ENCODE data around the gene PRSS3.
"Not testable (repeated sequence)": the region's sequence is repeated elsewhere in the genome, so short reads cannot be mapped to it uniquely, and the experiment has no call there.

PRSS3 gene

DNA sequence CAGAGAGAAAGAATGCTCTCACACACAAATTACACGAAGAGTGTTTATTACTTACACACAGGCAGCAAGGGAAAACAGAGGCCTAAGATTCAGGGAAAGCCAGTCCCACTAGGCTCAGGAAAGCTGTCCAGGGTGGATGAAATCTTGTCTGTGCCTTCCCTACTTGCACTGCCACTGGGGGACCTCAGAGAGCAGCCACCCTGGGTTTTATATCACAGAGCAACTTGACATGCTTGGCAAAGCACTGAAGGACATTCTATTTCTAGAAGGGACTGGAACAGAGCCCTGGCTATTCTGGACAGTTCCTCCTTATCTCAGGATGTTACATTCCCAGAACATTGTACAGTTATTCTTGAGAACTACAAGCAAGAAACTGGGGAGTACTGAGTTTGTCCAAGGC is 7.5 kb upstream of the PRSS3 start:
- no peak for DNase-seq

DNA sequence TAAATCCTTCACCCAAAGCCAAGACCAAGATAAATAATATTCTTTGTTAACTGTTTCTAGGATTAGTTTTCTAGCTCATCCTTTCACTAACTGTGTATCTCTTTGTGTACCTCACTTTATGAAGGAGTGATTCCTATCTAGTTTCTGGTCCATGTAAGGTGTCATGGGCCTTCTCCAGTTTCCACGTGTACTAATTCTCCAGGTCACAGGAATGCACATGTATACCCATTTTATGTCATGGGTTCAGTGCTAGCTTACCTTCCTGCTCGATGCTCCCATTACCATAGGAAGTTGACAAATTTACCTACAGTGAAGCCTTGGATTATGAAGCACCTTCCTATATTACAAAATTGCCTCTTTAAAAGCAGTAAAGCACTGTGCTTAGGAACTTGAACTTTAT is 5.9 kb upstream of the PRSS3 start:
- not testable (repeated sequence) for DNase-seq

DNA sequence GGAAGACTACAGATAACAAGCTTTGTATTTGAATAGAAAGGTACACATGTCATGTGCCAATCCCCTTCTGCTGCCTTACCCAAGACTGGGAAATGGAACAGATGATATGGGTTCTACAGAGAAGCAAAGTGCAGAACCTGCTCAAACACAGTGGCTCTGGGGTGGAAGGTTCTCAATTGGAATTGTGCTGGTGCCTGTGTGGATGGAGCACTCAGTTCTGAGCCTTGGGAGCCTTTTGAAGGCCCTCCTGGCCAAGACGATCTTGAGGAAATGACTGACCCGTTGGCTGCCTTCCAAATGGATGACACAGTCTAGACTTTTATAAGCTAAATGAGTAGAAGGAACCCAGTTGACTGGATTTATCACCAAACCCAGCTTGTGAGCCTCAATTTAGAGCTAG is 4.2 kb upstream of the PRSS3 start:
- no peak for DNase-seq

DNA sequence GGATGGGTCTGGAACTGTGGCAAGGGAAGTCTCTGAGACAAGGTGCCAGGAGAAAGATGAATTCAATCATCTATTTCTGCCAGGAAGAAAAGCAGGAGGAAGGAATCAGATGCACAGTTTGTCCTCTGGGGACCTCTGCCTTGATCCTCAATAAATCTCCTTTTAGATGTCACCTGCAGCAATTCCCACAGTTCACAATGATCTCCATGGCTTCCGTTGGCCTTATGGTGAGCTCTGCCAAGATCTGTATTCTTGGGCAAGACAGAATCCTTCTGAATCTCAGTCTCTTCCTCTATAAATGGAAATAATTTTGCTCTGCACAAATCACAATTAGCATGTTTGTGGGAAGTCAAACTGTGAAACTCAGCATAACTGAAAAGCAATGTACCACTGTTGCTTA is 1.9 kb upstream of the PRSS3 start:
- DNase-seq = not testable (repeated sequence)

DNA sequence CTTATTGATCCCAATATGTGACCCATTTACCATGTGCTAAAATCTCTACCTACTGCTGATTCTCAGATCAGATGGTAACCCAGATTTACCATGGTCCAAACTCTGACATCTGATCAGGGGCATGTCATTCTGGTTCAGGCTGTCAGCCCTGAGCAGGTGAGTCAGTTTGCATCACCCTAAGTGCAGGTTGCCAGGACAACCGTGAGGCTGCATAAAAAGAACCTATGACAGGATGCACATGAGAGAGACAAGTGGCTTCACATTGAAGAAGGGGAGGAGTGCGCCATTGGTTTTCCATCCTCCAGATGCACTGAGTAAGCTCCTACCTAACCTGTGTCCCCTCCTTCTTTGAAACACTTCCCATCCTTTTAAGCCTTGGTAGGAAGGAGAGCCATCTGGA is 801 bp upstream of the PRSS3 start:
- no peak for DNase-seq

DNA sequence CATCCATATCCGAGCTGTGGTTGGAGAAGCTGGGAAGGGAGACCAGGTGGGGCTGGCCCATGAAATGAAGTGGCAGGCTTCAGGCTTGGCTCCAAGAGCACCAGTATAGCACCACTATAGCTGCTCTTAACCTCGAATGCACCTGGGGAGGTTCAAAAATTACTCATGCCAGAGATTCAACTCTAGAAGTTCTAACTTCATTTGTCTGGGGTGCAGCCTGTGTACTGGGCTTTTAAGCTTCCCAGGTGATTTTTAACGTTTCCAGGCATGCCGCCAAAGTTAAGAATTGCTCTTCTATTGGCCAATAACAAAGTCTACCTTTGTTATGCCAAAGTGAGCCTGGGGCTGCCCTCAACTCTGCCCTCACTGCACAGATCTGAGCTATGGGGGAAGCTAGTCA is 458 bp downstream of the PRSS3 start:
- DNase-seq = no peak

DNA sequence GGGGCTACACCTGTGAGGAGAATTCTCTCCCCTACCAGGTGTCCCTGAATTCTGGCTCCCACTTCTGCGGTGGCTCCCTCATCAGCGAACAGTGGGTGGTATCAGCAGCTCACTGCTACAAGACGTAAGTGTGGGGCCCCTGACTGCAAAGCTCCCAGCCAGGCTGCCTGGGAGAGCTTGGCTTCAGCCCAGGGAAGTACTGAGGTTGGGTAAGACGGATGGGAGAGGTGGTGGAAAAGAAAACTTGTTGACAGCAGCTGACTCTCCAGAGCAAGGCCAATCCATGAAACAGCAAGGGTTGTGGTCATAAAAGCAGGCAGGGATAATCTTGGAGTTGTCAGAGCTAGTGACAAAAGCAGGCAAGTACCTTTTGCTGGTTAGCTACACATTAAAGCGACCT is 1.3 kb downstream of the PRSS3 start:
- DNase-seq = not testable (repeated sequence)

DNA sequence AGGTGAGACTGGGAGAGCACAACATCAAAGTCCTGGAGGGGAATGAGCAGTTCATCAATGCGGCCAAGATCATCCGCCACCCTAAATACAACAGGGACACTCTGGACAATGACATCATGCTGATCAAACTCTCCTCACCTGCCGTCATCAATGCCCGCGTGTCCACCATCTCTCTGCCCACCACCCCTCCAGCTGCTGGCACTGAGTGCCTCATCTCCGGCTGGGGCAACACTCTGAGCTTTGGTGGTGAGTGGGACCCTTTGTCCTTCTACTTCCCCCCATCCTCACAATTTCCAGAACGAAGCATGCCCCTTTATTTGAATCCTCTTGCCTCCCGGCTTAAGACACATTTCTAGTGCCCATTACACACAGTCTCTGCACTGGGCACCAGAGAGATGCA is 2.5 kb downstream of the PRSS3 start:
- DNase-seq = no peak

DNA sequence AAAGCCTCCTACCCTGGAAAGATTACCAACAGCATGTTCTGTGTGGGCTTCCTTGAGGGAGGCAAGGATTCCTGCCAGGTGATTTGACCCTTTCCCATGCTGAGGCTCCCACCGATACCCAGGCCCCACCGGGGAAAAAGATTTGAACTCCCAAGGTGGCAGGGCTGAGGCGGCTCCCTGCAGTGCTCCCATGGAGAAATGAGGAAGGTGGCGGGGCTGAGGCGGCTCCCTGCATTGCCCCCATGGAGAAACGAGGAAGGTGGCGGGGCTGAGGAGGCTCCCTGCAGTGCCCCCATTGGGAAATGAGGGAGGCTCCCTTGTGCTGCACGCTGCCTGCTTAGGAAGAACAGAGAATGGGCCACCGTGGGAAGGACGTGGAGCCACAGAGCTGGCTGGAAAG is 3.2 kb downstream of the PRSS3 start:
- DNase-seq = no peak

DNA sequence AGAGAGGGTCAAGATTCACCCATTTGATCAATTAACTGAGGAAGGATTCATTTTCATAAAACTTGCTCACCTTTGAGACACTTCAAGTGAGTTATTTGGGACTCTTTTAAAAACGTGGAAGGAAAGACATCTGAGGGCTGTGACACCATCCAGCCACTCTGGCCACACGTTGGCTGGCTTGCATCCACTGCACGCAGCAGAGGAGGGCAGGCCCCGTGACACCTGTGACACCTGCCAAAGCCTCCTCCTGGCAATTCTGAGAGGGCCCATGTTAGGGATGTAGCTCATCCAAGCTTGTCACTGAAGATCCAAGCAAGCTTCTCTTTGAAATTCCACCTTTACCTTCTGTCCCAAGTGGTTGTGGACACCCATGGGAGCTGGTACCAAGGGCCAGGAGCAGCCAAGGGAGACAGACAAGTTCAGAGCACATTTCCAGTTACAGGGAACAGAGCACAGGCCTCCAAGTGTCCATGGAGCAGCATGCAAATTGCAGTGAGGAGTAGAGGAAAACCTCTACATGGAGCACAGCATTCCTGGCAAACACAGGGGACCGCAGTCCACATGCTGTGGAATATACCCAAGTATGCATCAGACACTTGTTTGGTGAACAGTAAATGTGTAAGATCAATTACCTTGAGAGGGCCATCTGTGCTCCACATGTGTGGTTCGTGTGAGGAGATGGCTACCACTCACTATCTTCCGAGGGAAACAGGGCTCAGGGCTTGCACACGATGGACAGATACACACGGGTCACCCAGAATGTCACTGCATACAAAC is 4.8 kb downstream of the PRSS3 start:
- no peak for DNase-seq

DNA sequence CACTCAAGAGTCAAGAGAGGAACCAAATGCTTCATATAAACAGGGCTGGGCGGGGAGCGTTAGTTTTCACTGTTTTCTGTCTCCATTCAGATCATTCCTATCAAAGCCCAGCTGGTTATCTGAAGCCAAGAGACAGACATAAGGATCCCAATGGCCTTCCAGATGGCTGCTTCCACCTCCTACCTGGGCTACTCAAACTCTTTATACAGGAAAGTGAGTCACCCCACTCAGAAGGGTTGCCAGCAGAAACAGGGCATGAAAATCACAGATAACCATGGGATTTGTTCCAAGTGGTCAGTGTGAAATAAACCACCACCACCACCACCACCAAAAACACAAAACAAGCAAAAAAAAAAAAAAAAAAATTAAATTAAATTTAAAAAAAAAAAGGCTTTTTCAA is 5.5 kb downstream of the PRSS3 start:
- no peak for DNase-seq

DNA sequence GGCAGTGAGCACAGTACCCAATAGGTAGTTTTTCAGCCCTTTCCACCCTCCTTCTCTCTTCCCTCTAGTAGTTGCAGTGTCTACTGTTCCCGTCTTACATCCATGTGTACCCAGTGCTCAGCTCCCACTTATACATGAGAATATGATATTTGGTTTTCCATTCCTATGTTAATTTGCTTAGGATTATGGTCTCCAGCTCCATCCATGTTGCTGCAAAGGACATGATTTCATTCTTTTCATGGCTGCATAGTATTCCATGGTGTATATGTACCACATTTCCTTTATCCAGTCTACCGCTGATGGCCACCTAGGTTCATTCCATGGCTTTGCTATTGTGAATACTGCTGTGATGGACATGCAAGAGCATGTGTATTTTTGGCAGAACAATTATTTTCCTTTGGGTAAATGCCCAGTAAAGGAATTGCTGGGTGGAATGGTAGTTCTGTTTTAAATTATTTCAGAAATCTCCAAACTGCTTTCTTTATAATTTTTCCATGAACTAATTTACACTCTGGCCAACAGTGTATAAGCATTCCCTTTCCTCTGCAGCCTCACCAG is 6.7 kb downstream of the PRSS3 start:
- not testable (repeated sequence) for DNase-seq

DNA sequence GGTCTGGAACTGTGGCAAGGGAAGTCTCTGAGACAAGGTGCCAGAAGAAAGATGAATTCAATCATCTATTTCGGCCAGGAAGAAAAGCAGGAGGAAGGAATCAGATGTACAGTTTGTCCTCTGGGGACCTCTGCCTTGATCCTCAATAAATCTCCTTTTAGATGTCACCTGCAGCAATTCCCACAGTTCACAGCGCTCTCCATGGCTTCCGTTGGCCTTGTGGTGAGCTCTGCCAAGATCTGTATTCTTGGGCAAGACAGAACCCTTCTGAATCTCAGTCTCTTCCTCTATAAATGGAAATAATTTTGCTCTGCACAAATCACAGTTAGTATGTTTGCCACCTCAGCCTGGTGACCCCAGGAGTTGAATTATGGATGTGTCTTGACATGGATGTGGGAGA is 8.8 kb downstream of the PRSS3 start:
- not testable (repeated sequence) for DNase-seq

DNA sequence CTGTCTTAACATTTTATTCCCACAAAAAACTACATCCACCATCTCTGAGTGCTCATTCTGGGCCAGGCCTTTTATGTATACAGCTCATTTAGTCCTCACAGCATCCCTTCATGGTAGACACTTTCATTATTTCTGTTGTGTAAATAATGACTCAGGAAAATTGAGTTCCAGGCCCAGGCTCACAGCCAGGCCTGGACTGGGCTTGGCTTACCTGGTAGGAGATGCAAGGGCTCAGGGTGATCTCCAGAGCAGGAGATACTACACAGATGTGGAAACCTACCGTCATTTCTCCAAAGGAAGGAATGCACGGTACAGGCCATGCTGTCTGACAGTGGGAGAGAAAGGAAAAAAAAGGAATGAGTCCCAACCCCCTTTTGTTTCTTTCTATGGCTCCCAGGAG is 11.8 kb downstream of the PRSS3 start:
- not testable (repeated sequence) for DNase-seq

DNA sequence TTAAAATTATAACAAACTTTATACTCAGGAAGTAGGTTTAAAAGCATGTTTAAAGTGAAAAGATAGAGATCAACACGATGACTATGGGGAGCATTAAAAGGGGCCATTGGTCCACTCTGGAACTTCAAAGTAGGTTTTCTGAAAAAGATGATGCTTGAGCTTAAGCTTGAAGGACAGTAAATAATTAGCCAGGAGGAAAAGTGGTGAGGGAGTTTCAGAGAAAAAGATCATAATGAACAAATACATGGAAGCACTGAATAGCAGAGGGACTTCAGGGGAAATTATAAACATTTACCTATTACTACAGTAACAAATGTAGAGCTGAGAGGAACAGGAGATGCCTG is 13.6 kb downstream of the PRSS3 start:
- not testable (repeated sequence) for DNase-seq

DNA sequence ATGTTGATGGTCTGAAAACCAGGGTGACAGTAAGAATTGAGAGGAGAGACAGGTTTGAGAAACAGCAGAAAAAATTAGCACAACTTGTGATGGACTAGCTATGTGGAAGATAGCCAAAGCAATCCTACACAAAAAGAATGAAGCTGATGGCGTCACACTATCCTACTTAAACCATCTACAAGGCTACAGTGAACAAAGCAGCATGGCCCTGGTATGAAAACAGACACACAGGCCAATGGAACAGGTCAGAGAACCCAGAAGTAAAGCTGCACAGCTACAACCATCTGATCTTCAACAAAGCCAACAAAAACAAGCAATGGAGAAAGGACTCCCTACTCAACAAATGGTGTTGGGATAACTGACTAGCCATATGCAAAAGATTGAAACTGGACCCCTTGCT is 14.1 kb downstream of the PRSS3 start:
- DNase-seq = no peak

DNA sequence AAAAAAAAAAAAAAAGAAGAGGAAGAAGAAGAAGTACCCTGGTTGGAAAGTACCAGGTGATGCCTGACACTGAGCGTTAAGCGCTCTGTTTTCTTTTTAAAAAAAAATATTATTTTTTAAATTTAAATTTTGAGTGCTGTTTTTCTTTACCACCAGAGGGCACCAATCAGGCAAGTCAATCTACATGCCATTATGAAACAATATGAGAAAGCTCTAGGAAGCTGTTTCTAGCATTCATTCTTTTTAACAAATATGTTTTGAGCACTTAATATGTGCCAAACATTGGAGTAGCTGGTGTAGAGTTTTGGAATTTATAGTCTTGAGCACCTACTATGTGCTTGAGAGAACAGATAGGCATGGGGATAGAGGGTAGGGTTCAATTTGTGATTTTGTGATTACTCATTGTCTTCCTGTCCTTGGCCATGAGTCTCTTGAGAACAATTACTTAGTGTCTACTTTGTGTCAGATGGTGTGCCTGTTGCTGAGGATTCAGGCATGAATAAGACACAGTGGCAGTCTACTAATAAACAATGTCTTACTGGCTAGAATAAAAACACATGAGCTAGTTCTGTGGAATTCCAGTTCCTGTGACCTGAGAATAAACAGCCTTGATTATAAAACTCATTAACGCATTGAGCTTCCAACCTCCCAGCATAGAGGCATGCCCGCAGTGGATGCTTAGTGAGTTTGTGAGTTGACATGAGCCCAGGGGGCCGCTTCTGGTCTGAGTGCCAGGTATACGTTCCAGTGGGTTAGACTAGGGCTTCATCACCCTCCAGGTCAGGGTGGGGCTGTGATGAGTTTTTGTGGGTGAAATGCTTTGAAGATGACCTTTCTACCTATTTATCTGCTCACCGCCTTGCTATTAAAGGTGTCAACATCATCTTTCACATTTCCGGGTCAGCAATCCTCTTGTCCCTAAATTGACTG is 18.6 kb downstream of the PRSS3 start:
- DNase-seq = peak; percentile 74

DNA sequence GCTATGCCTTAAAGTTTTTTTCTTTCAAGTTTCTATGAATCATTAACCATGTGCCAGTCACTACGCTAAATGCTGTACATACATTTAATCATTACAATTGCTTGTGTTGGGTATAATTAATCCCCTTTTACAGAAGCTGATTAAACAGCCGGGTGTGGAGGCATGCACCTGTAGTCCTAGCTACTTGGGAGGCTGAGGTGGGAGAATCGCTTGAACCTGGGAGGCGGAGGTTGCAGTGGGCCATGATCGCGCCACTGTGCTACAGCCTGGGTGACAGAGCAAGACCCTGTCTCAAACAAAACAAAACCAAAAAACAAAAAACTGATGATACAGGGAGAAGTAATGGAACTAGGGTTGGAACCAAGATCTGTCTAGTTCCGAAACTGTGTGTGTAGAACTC is 20.4 kb downstream of the PRSS3 start:
- DNase-seq = no peak

DNA sequence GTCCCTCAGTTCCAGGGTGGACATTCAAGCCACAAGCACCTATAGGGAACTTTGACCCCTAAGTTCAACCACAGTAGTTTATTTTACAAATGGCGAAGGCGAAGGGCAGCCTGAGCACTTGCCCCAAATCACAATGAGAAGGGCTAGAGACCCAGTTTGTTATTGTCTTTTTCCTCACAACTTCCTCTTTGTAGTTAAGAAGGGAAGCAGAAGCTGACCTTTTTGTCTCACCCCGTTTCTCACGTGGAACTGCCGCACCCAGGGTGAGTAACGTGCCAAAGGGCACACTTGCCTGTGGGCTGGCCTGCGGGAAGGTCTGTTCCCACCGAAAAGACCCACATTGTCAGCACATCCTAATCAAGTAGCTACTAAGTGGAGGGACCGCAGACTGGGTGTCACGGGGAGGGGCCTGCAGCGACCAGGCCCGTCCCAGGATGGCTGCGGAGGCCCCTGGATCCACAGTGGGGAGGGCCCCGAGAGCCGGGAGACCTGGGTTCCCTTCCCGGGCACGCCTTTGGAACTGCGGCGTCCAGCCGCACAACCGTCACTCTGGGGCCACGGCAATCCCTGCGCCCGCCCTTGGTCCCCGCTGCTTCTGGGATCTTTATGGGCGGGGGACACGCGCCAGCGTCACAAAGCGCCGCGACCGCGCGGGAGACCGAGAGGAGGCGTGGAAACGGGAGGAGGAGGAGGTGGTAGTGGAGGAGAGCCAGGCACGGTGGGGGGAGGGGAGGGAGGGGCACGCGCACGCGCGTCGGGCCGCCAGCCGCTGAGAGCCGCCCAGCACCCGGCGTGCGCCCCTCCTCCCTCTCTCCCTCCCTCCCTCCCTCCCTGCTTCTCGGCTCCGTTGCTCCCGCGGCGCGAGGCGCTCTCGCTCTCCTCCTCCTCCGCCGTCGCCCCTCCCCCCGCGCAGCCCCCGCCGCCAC is 21.2 kb downstream of the PRSS3 start, which contains the start of gene UBE2R2:
UBE2R2 (plus strand) TSS at position 834 of the 926 bp plus-strand sequence. CDS start 598 bp downstream, outside the sequence.
- peak; percentile 95 for DNase-seq

DNA sequence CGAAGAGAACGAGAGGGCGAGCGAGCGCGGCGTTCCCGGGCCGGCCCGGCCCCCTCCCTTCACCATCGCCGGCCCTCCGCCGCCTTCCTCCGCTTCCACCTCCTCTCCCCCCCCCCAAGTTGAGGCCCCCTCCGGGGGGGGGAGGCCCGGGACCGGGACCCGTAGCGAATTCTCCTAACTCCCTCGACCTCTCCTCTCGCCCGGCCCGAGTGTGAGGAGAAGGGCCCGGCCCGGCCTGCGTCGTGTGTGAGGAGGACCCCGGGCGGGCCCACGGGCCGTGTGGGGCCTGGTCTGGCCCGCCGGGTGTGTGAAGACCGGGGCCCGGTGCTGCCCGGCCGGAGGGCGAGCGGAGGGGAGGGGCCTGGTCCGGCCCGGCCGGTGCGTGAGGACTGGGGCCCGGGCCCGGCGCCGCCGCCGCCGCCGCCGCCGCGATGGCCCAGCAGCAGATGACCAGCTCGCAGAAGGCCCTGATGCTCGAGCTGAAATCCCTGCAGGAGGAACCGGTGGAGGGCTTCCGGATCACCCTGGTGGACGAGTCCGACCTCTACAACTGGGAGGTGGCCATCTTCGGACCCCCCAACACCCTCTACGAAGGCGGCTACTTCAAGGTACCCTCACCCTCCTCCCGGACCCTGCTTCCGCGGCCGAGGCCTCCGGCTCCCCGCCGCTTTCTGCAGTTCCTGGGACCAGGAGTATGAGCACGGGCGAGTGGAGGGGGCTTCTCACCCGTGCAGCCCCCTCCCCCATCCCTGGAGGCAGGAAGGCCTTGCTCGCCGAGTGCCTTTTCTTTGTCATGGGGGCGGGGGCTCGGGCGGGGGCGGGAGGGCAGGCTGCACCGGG is 22.2 kb downstream of the PRSS3 start:
- peak; percentile 67 for DNase-seq

DNA sequence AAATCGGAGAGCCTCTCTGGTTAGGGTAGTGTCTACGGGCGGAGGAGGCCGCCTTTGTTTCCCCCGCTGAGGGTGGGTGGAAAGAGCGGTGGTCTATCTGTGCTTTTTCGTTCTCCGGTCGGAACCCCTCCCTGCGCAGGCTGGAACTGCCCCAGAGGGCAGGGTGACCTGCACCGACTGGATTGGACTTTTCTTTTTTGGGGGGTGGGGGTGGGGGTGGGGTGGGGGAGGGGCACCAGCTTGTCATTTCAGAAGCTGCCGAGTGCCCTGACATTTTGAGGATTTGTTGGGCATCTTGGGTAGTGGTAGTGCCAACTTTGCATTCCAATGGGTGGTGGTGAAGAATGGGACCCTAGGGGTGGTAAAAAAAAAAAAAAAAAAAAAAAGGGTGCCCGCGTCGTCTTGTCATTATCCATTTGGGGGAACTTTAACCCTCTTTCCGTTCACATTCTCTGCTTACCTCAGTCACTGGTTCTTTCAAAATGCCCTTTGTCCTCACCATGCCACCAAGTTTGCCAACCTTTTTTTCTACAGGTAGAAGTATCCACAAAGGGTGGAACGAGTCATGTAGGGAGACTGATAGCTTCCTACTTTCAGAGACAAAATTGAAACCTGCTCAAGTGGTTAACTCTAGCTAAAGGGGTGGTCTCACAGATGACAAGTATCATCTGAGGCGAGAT is 22.9 kb downstream of the PRSS3 start:
- DNase-seq = peak; percentile 52
